ENCODE data around the gene CASR.

The CASR gene

DNA sequence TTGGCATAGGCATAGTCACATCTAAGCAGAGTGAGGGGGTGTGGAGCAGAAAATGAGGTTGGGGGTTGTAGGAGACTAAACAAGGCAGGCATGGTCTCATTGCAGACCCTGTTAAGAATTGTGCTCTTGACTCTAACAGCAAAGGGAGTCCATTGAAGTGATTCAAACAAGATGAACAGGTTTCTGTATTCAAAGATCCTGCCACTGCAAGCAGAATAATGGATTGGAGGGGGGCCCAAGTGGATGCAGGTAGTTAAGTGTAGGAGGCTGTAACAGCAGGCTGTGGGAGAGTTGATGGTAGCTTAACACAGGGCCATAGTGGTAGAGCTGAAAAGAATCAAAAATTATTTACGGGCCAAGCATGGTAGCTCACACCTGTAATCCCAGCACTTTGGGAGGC is 34.4 kb downstream of the CASR start:
- no peak for DNase-seq

DNA sequence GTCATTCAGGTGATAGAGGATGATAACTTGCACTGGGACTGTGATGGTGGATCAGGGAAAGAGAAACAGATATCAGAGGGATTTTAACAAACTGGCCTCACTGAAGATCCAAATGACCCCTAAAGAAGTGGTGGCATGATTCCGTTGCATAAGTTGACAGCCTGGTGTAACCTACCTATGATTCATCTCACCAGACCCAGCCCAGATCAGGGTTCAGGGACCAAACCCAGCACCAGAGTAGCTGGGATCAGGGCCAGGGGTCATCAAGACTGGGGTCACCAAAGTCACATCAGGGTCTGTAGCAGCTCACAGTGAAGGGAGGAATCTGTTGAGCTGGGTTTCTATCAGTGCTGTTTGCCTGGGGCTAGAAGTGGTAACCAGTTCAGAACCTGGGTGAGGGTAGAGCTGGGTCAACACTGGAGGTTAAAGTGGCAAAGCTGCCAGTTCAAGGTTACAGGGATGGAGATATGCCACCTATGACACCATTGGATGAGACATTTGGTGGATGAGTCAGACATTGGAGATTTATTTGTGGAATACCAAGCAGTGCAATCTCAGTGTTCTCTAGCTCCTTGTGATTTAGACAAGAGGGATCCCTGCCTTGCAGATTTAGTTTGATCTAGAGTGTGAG is 35.9 kb downstream of the CASR start:
- DNase-seq: no peak

DNA sequence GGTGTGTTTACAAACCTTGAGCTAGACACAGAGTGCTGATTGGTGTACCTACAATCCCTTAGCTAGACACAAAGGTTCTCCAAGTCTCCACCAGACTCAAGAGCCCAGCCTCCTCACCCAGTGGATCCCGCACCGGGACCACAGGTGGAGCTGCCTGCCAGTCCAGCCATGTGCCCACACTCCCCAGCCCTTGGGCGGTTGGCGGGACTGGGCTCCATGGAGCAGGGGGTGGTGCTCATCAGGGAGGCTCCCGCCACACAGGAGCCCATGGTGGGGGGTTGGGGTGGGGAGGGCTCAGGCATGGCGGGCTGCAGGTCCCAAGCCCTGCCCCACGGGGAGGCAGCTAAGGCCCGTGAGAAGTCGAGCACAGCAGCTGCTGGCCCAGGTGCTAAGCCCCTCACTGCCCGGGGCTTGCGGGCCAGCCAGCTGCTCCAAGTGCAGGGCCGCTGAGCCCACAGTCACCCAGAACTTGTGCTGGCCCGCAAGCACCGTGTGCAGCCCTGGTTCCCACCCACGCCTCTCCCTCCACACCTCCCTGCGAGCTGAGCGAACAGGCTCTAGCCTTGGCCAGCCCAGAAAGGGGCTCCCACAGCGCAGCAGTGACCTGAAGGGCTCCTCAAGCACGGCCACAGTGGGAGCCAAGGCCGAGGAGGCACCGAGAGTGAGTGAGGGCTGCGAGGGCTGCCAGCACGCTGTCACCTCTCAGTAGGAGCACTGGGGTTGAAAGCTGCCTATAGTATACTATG is 43.7 kb downstream of the CASR start:
- DNase-seq: no peak

DNA sequence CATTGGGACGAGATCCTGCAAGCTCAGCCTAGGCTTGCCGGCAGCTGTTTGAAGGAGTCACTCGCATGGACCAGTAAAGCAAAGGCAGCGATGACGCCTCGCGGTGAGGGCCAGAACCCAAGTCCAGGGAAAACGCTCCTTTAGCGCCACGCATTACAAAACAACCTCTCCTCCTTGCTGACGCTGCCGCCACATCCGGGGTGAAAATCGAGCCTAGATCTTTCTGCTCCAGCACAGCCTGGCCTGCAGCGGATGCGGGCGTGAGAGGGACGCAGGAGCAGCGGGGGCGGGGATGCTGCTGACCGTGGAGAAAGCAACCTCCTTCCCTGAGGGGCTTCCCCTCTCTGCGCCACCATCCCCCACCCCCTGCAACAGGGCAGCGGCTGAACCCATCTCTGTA is 46.7 kb downstream of the CASR start:
- no peak for DNase-seq

DNA sequence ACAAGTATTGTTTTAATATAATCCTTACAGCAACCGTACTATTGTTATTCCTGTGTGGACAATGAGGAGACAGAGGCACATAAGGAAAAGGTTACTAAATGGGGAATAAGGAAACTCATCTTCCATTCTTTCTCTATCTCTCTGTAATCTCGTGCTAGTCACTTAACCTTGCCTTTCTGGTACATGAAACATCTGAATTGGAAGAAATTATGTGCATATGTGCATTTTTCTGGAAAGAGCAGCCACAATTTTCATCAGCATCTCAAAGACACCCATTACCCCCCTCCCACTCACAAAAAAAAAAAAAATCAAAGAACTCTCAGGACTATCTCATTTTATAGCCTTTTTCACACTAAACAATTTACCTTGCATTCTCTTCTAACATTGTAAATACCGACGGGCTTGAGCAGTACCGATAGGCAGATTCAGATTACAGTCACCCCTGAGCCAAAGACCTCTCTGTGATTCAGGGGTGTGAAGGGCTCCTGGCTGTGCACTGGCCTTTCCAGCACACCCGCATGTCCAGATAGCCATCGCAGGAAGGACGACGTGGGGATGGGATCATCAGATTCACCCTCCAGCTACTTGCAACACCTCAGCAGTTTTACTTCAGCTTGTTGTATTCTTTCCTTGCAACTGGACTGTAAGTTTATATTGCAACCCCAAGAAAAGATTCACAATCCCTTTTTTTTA is 48.1 kb downstream of the CASR start:
- no peak for DNase-seq

DNA sequence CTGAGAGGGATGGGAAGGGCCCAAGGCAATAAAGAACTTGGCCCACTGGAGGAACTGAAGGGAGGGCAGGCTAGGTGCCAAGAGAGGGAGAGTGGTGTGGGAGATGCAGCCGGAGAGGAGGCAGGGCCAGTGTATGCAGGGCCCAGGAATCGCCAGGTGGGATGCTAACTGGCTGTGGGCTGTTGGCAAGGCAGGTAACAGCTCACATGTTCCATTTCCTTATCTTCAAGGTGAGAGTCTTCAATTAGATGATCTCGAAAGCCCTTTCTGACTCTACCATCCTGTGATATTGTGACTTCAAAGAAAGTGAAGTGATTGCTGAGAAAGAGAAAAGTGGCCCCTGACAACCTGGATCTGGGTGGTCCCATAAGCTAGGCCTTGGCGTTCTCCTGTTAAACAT is 49.0 kb downstream of the CASR start:
- no peak for DNase-seq

DNA sequence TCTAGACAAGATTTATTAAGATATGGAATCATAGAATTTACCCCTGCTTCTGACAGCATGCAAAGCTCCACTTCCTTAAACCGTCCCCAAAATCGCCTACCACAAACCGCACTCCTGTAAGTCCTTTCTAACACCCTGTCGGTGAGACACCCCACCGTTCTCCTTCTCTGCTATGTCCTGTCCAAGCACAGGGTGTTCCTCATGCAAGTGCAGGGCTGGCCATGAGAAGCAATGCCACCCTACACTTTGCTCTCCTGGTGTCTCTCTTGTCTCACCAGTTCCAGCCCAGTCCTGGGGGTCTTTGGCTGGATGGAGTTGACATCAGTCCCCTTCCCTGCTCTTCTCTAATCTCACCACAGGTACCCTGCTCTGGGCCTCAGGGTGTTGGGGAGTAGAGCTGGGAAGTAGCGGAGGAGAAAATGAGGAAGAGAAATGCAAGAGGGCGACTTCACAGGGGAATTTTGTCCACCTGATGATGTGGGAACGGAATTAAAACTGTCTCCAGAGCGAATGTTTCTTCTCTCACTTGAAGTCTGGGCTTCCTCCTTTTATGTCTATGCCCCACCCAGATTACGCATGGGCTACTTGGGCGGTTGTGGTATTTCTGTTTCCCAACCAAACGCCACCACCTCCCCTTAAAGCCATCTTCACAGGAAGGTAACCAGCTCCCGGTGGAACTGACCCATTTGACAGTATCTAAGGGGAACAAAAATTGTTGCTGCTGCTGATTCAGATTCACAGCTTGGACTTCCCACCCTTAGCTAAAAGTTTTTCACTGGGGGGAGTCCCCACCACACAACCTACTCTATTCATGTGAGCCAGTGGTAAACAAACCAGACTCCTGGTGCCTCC is 49.9 kb downstream of the CASR start:
- DNase-seq: peak; percentile 14 to 25

DNA sequence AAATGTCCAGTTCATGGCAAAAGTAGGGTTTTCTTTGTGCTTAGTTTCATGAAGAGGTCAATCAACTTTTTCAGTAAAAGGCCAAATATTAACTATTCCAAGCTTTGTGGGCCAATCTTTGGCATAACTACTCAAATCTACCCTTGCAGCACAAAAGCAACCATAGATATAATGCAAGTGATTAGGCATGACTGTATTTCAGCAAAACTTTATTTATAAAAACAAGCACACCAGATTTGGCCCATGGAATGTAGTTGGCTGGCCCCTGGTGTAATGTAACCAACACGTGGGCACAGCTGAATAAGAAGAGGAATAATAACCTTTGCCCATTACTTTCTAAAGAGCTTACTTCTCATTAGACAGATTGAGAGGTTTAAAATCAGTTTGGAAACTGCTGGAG is 50.6 kb downstream of the CASR start:
- DNase-seq: no peak

DNA sequence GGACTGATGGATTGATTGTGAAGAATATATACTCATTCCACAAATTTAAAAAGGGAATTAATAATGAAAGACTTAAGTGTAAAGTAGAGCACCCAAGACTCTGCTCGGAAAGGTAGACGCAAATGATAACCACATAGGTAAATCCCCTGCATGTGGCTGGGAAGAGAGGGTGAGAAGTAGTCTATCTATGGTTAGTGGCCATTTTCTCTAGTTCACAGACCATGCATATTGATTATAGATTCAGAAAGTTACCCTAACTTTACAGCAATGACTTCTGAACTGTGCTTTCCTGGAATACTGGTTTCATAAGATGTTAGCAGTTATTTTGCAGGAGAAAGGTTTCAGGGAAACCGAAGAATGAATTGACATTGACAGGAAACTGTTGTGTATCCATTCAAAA is 51.7 kb downstream of the CASR start:
- no peak for DNase-seq

DNA sequence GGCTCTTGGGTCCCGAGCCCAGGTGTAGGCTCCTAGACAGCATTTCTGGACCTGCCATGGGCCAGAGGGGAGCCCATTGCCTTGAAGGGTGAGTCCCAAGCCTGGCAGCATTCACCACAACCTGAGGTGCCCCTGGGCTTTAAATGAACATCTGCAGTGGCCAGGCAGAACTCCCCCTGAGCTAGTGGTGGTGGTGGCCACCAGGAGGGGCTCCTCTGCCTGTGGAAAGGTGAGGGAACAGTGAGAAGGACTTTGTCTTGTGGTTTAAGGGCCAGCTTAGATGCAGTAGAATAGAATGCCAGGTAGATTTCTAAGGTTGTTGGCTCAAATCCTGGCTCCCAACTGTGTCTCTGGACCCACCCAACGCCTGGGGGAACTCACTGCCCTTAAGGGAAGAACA is 55.6 kb downstream of the CASR start:
- DNase-seq: no peak

DNA sequence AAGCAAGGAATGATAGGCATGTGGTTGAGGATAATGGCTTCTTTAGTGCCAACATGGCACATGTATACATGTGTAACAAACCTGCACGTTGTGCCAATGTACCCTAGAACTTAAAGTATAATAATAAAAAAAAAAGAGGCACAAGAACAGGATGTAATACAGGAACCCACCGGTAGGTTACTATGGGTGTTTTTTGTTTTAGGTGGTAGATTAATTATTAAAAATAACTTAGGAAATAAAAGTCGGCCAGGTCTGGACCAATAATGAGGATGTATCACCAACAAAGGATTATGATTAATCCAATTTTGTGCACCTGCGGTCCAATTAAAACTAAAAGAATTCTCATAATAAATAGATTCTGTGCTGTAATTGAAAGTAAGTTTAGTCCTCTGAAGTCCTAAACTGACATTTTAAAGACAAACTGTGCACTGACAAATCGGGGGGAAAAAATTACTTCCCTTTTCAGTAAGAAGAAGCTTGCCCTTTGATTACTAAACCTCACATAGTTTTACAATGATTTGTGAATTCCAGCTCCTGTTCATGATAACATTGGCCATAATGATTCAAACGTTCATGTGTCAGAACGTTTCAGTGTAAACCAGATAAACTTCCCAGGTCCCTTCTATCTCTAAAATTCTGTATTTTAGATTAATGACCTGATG is 62.2 kb downstream of the CASR start:
- DNase-seq: no peak

DNA sequence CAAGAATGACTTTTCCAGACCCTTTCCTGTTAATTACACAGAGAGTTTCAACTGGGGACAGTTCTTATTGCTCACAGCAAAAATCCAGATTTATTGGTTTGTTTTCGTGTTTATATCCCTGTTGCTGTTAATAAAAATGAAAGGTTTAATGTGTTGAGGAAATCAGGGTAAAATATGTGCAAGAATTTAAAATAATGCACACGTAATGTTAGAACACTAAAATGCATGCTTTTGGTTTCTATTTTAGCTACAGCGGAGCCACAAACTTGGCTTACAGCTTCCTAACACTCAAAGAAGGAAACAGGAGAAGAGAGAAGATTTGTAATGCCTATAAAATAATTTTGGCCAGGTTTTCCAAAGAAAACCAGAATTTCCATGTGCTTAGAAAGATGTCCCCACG is 62.7 kb downstream of the CASR start:
- no peak for DNase-seq

DNA sequence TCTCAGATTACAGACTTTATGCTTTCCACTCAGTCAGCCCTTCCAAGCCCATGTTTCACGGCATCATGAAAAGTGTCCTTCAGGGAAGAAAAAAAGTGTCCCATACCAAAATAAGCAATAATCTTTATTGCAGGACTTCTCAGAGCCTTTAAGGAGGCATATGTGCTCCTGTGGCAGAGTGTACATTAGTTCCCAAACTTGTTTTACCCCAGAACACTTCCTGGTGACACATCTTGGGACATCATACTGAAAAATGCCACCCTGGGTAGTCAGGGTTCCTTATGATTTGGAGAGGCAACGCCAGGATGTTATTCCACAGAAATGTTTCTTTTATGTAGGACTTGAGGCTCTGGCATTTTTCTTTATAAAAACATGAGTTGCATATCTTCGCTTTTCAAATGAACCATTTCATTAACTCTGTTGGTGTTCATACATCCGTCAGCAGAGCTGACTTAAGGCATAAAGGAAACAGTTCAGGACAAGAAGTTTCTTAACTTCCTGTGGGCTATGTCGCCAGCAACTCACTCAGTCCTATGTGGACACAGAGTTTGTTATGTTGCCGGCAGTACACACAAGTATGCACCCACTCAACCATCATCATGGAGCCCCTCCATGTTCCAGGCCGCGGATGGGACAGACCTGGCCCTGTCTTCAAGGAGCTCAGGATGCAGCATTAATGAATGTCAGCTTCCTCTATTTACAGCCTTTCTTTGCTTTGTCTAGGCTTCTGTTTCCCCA is 63.8 kb downstream of the CASR start:
- no peak for DNase-seq

DNA sequence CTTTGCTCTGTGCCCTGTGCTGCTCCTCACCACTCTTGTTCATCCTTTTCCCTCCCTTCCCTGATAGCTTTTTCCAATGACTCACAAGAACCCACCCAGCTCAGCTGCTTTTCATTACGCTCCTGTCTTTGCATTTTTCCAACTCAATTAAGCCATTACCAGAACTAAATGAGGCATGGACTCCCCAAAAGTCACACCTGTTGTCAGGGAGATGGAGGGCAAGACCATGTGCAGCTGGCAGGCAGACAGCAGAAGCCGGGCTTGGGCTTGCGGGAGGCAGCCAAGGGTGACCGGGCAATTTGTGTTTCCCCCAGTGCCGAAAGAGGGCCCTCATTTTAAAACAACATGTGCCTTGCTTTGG is 64.3 kb downstream of the CASR start:
- DNase-seq: no peak

DNA sequence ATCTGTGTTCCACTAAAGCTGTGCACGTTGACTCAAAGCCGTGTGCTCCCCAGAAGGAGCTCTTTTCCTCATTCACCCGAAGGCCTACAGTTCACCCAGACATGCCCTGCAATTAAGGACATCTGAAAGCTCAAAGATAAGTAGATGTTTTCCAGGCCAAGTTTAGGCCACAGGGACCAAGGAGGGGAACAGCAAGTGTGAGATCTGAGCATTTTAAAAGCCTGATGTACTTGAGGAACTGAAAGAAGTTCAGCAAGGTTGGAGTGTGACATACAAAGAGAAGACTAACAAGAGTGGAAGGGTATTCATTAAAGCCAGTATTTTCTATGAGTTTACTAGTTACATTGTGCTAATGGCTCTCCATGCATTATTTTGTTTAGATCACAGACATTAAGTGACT is 68.0 kb downstream of the CASR start:
- DNase-seq: no peak

DNA sequence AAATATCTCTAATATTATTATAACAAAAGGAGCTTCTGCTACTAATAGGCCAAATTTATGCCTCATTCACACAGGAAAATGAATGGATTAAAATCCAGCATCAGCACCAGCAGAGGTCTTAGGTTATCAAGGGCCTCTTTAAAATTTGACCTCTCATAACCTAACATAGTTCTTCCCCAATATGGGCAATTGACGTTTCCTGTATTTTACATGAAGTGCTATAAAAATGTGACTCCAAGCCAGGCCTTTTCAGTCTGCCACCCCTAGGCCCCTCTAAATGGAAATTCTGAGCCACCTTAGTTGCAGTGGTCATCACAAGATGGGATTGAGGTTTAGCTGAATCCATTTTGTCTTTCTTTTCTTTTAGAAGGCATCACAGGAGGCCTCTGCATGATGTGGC is 70.1 kb downstream of the CASR start:
- DNase-seq: no peak

DNA sequence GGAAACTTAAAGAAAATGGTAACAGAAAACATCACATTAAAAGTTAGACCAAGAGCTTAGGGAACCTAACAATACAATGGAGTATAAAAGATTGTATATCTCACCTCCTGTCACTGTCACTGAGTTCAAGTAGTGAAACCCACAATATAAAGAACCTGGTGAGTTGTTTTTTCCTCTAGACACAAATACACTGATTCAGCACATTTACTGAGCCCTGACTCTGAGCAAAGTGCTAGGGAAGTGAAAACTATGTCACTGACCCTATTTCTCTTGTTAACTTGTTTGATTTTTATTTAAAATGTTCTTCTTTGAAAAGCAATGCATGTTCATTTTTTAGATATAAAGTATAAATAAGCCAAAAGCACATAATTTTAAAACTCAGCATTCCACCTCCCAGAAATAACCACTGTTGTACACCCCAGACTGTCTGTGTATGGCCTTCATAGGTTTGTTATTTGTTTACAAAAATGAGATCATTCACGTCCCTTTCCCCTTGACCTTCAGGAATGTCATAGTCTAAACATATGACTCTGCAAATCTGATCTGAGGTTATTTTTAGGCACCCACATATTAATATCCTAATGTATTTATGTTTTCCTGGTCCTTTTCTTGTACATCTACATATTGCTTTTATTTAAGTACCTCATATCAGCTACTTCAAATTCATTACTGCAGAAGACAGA is 72.4 kb downstream of the CASR start:
- no peak for DNase-seq

DNA sequence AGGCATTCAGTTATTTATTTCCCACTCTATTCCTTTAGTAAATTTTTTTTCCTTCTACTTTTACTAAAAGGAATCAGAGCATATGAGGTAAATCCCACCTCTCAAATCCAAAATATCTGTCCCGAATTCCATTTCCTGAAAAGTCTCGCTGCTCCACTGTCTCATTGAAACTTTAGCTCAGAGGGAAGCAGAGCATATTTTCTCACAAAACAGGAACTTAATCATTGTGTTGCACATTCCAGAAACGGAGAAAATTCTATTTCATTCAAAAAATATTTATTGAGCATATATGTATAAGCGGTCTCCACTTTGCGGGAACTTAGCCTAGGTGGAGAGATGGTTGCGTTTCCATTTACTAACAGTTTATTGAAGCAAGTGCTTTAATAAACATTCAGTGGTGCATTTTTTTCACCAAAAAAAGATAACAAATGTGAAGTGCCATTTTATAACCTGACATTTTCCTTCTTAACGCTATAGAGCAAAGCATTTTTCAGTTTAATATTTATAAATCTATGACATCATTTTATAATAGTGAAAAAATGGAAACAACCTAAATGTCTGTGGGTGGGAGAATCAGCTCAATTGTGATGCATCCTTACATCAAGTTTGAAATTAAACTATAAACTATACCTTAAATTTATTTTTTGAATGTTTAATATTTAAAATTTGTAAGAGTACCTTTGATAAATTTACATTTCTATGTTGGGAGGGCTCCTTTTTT is 74.3 kb downstream of the CASR start:
- no peak for DNase-seq

DNA sequence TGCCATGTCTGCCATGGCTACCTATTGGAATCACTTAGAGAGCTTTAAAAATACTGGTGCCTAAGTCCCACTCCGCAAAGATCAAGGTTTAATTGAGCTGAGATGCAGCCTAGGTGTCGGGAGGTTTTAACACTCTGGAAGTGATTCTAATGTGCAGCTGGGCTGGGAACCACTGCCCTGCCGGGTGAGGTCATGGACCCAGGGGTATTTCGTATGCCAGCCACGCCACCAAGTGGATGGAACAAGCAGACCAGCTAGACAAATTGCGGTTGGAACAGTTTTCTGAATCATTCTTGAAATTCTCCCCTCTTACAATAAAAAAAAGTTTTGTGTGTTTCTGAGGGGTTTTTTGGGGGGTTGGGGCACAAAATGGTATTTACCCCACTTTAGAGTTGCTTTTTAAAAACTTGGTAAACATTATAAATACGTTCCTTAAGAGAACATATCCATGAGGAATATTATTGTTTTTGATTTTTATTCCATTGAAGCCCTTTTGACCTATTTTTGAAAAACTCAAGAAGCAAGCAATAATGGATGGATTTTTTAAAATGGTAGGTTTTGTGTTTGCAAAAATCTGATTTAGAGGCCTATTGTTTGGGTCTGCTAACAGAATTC is 75.4 kb downstream of the CASR start:
- peak; percentile 70 to 78 for DNase-seq

DNA sequence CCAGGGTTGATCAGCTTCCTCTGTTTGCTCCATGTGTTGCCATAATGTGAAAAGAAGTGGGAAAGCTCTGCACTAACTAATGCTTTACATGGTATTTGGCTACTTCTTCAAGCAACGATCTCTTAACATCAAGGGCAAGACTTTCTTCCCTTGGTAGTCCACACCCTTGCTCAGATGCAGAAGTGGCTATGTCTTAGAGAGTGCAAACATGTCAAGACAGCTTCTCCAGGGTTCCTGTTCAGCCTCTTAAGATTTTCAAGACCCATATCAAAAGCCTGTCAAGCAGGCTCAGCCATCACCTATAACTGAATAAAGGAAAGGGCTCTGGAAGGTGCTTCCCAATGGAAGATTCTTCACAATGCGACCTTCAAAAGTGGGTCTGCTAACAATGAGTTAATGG is 76.7 kb downstream of the CASR start:
- DNase-seq: no peak

All from activated CD4-positive, alpha-beta T cell treated with anti-CD3 and anti-CD28 coated beads, Interleukin-2, amount 50 U/mL, for 48 hours (primary cell).